Left renal pelvis (tissue), 4 donors: Measurements from ENCODE around the gene PNLIPRP3. TPM values are rescaled to one million over a fixed set of nuclear protein-coding genes. Genes with fewer than 3 reads are reported as not detected.
A peak's percentile ranks its signal among the peaks of the same experiment; 100 is the strongest.

Experiments used
- DNase-seq, 4 donors: peaks; one replicate each; pipeline ENCODE4 v3.0.0-alpha.2; 2013; ENCODE audit warnings: low read depth in 4 of 4, low spot score in 3 of 4
- polyA plus RNA-seq, 4 donors: library from polyadenylated mRNA; unstranded; fragments of 120-200 nt; gene quantifications; one replicate each; pipeline ENCODE4 v1.2.1, GENCODE V29; 2013; ENCODE audit not compliant: insufficient read length in 4 of 4

PNLIPRP3 gene
- polyA plus RNA-seq, 4 donors: not detected

- DNase-seq: no peak
Observed at GRCh38 chr10:116489460-116489859, 61.8 kb downstream of the PNLIPRP3 start.

DNA sequence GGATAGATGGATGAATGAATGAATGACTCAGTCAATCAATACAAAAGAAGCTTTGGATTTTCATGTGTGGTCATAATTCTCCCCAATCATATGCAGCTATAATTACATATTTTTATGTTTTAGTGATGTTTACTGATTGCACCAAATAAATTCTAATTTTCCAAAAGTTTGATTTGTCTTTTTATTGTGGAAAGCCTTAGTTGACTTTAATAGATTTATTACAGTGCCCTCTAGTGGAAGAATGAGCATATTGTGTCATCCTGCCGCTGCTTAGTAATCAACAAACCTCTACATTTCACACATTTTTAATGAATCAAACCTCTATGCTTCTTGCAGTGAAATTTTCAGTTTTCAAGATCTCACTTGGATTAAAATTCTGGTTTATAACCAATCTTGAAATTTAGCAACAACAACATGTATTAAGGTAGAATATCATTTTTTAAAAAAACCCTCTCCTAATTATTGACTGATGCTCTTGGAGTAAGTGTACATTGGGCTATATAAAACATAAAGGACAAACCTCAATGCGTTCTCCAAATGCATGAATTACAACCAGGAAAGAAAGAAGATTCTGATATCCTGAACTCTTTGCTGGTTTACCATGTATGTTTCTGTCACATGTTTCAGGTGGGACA lies 62.5 kb downstream of the PNLIPRP3 start:
- DNase-seq: no peak

DNA sequence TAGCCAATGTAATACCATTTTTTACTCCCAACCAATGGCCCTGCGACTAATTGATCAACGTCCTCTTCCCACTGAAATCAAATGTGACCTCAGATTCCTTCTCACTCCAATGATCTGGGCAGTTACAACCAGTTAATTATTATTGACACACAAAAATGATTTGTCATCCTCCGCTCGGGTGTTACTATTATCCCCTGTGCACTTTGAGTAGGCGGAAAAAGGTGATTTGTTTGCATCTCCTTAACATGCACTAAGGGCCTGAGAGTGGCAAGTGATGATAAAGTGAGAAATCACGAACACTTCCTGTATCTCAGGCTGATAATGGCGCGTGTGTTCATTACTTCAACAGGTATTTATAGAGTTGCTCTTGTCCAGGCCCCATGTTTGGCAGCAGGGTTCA lies 77.1 kb downstream of the PNLIPRP3 start:
- DNase-seq: no peak

- no peak for DNase-seq
Observed at GRCh38 chr10:116510565-116510964, 82.9 kb downstream of the PNLIPRP3 start.

- DNase-seq: no peak
Observed at GRCh38 chr10:116511365-116511764, 83.7 kb downstream of the PNLIPRP3 start.

GRCh38 chr10:116521424-116522290 lies 94.0 kb downstream of the PNLIPRP3 start:
- peak in 1 of 4 donors; percentile 6 for DNase-seq

DNA sequence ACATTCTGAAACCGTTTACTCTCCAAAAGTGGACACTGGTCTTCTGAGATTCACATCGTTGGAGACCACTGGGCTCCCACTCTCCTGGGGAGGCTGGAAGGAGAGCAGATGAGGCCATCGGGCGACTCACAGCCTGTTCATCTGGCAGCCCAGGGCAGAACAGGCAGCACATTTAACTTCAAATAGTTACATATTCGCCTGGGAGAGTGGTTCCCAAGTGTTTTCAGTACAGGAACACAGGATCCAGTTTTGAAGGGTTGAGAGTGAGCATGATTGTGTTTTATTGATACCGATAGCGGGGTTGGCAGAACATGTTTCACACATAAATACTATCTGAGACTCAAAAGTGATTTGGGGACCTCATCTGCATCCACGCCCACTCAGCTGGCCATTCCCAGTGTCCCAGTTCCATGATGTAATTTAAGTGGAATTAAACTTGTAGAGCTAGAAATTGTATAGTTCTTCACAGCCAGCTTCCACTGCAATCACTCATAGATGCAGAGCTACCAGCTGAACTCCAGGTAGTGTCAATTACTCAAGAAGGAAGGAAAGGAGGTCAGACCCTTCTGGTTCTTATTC lies 95.2 kb downstream of the PNLIPRP3 start:
- no peak for DNase-seq

- DNase-seq: no peak
Observed at GRCh38 chr10:116524736-116525135, 97.1 kb downstream of the PNLIPRP3 start.

GRCh38 chr10:116526219-116526618 lies 98.6 kb downstream of the PNLIPRP3 start:
- DNase-seq: no peak

Other genes starting within 250 kb of the PNLIPRP3 start
- 100 to 1,000 TPM in 1 of 4 donors, 10 to 100 TPM in 3; 24.0 to 104 (median 27.0) TPM for gene GFRA1, start 154.6 kb upstream of the PNLIPRP3 start, polyA plus RNA-seq
- not detected for gene CCDC172, start 103.4 kb upstream of the PNLIPRP3 start, polyA plus RNA-seq
- not detected for gene PNLIP, start 118.1 kb downstream of the PNLIPRP3 start, polyA plus RNA-seq
- gene PNLIPRP1, start 163.1 kb downstream of the PNLIPRP3 start, polyA plus RNA-seq: under 1 TPM in 2 of 4 donors, not detected in 2; 0.16 to 0.24 TPM
- gene PNLIPRP2, start 193.1 kb downstream of the PNLIPRP3 start, polyA plus RNA-seq: under 1 TPM in 1 of 4 donors, not detected in 3; 0.39 TPM